NB4 (cell line): ENCODE measurements around the gene PBX3.

Source experiments
- POLR2A ChIP-seq: IDR thresholded peaks from 2 replicates; pipeline ENCODE4 v1.6.1; 2011; ENCODE audit warnings: mild to moderate bottlenecking; ENCODE audit not compliant: insufficient read length; ENCODE audit errors: extremely low read depth
- TF ChIP-seq, protein P1 (sequence below): IDR thresholded peaks from one replicate; pipeline ENCODE4 v1.5.1; 2012; ENCODE audit warnings: low read depth, low read length

DNA sequence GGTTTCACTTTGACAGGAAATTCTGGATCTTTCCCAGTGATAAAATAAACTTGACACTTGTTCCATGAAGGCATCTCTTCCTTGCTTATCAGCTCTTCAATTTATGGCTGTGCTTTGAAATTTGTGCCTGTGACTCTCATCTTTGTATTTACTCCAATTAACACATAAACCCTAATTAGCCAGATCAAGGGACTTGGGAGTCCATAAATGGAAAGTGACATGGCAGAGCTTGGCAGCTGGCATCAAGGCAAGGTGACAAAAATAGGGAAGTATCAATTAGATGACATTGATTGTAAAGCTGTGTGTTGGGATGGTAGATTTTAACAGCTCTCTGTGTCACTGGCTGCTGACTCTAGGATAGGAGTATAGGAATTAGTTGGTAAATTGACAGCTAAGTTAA, 133.9 kb downstream of the PBX3 start:
- TF ChIP-seq, protein P1, sequence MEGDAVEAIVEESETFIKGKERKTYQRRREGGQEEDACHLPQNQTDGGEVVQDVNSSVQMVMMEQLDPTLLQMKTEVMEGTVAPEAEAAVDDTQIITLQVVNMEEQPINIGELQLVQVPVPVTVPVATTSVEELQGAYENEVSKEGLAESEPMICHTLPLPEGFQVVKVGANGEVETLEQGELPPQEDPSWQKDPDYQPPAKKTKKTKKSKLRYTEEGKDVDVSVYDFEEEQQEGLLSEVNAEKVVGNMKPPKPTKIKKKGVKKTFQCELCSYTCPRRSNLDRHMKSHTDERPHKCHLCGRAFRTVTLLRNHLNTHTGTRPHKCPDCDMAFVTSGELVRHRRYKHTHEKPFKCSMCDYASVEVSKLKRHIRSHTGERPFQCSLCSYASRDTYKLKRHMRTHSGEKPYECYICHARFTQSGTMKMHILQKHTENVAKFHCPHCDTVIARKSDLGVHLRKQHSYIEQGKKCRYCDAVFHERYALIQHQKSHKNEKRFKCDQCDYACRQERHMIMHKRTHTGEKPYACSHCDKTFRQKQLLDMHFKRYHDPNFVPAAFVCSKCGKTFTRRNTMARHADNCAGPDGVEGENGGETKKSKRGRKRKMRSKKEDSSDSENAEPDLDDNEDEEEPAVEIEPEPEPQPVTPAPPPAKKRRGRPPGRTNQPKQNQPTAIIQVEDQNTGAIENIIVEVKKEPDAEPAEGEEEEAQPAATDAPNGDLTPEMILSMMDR: no peak
- TF ChIP-seq POLR2A: no peak
